ENCODE measurements around the gene GRIA3.

GRCh38 chrX:123358457-123358856, 174.4 kb downstream of the GRIA3 start:
- TF ChIP-seq CTCF (IDR thresholded peaks at IDR 0.05) (no peak), POLR2A (IDR thresholded peaks at IDR 0.05) (no peak)
